ENCODE results near the gene CTSZ. TPM values are rescaled to one million over a fixed set of nuclear protein-coding genes. Genes with fewer than 3 reads are reported as not detected.

Gene CTSZ
- total RNA-seq, 1 donor from 2014 or later = 34.2 TPM

GRCh38 chr20:59026904-59027740 lies 20.1 kb upstream of the CTSZ start:
- H3K9ac ChIP-seq = peak overlapping the region; percentile 28
- Mint-ChIP-seq H3K36me3 (peaks cover 35% of the 10 kb centered on the region), H3K4me3 (no peak overlapping the region), H3K27me3 (ENCODE audit: insufficient read depth, low read depth) (peaks cover 2% of the 10 kb centered on the region), H3K27ac (no peak overlapping the region), H3K9me3 (no peaks in the 10 kb centered on the region), H3K4me1 (peaks cover 51% of the 10 kb centered on the region)
- H3K79me2 ChIP-seq (ENCODE audit: low read depth) = peaks cover 62% of the 10 kb centered on the region
- H3K4me2 ChIP-seq = no peak overlapping the region
- peaks cover 14% of the 10 kb centered on the region for H3K36me3 ChIP-seq
- no peak for TF ChIP-seq EZH2 (IDR thresholded peaks at IDR 0.05)
- TF ChIP-seq CTCF (IDR thresholded peaks at IDR 0.05) = no peak
- no peak for TF ChIP-seq EZH2phosphoT487 (IDR thresholded peaks at IDR 0.05)
- H2AFZ ChIP-seq (replicated peaks) = no peak overlapping the region
- DNase-seq (ENCODE audit: low spot score) = no peak
- no peak overlapping the region for H3K4me3 ChIP-seq
- H3K4me1 ChIP-seq = peaks cover 25% of the 10 kb centered on the region
- H3K27me3 ChIP-seq = no peaks in the 10 kb centered on the region
- H3K27ac ChIP-seq = no peak overlapping the region
- H3K9me3 ChIP-seq (ENCODE audit: low read depth) = no peaks in the 10 kb centered on the region
- no peaks in the 10 kb centered on the region for H3F3A ChIP-seq (ENCODE audit: low read depth)
- H4K20me1 ChIP-seq (ENCODE audit: low read depth) = peaks cover 54% of the 10 kb centered on the region

- Histone ChIP-seq H4K20me1 (ENCODE audit: low read depth) (peaks cover 41% of the 10 kb centered on the region), H3K79me2 (ENCODE audit: low read depth) (peaks cover 47% of the 10 kb centered on the region), H3K4me3 (no peak overlapping the region), H2AFZ (replicated peaks) (no peak overlapping the region), H3K9ac (no peak overlapping the region), H3K27ac (no peak overlapping the region), H3F3A (ENCODE audit: low read depth) (no peaks in the 10 kb centered on the region), H3K9me3 (ENCODE audit: low read depth) (no peaks in the 10 kb centered on the region), H3K27me3 (no peaks in the 10 kb centered on the region), H3K4me2 (no peak overlapping the region), H3K36me3 (peaks cover 10% of the 10 kb centered on the region), H3K4me1 (peaks cover 14% of the 10 kb centered on the region)
- Mint-ChIP-seq H3K4me1 (peaks cover 53% of the 10 kb centered on the region), H3K27me3 (ENCODE audit: insufficient read depth, low read depth) (peaks cover 2% of the 10 kb centered on the region), H3K9me3 (no peaks in the 10 kb centered on the region), H3K4me3 (no peak overlapping the region), H3K27ac (no peak overlapping the region), H3K36me3 (peaks cover 37% of the 10 kb centered on the region)
- no peak for DNase-seq (ENCODE audit: low spot score)
- TF ChIP-seq CTCF (IDR thresholded peaks at IDR 0.05) (no peak), EZH2phosphoT487 (IDR thresholded peaks at IDR 0.05) (no peak)
Measured at GRCh38 chr20:59025511-59025910, 18.5 kb upstream of the CTSZ start.

- Mint-ChIP-seq H3K9me3 (no peaks in the 10 kb centered on the region), H3K27ac (no peak overlapping the region), H3K4me1 (peaks cover 49% of the 10 kb centered on the region), H3K4me3 (no peak overlapping the region), H3K27me3 (ENCODE audit: insufficient read depth, low read depth) (peaks cover 2% of the 10 kb centered on the region), H3K36me3 (peaks cover 33% of the 10 kb centered on the region)
- no peak overlapping the region for H3K9ac ChIP-seq
- no peak overlapping the region for H2AFZ ChIP-seq (replicated peaks)
- H3K4me3 ChIP-seq = no peak overlapping the region
- peaks cover 10% of the 10 kb centered on the region for H3K4me1 ChIP-seq
- no peaks in the 10 kb centered on the region for H3K27me3 ChIP-seq
- H3K4me2 ChIP-seq = no peak overlapping the region
- no peak overlapping the region for H3K27ac ChIP-seq
- H3K9me3 ChIP-seq (ENCODE audit: low read depth) = no peaks in the 10 kb centered on the region
- no peaks in the 10 kb centered on the region for H3F3A ChIP-seq (ENCODE audit: low read depth)
- peaks cover 43% of the 10 kb centered on the region for H3K79me2 ChIP-seq (ENCODE audit: low read depth)
- peaks cover 6% of the 10 kb centered on the region for H3K36me3 ChIP-seq
- TF ChIP-seq EZH2 (IDR thresholded peaks at IDR 0.05) (no peak), CTCF (IDR thresholded peaks at IDR 0.05) (no peak), EZH2phosphoT487 (IDR thresholded peaks at IDR 0.05) (no peak)
- peaks cover 41% of the 10 kb centered on the region for H4K20me1 ChIP-seq (ENCODE audit: low read depth)
- DNase-seq (ENCODE audit: low spot score) = no peak
Measured at GRCh38 chr20:59025086-59025485, 18.0 kb upstream of the CTSZ start.
